Fibroblast of gingiva (primary cell): Measurements from ENCODE around the gene ARHGDIG.

ENCODE experiments used
- DNase-seq: peaks from one replicate; pipeline ENCODE4 v3.0.0-alpha.2; 2011; ENCODE audit warnings: low read depth

ARHGDIG gene

GRCh38 chr16:281660-282255 is 1.4 kb downstream of the ARHGDIG start:
- DNase-seq, result no peak

GRCh38 chr16:282491-282890 is 2.1 kb downstream of the ARHGDIG start:
- no peak for DNase-seq

GRCh38 chr16:283033-283805 is 2.8 kb downstream of the ARHGDIG start, which contains the start of gene PDIA2:
TSS of gene PDIA2 (plus strand) at chr16:283164. CDS start at chr16:283170, 6 bp downstream.
- DNase-seq, result no peak

- DNase-seq, result no peak
Observed at GRCh38 chr16:284204-285120, 4.1 kb downstream of the ARHGDIG start.

- DNase-seq, result no peak
Observed at GRCh38 chr16:285146-286055, 5.0 kb downstream of the ARHGDIG start.

- no peak for DNase-seq
Observed at GRCh38 chr16:286491-287297, 6.3 kb downstream of the ARHGDIG start.

GRCh38 chr16:287298-287811 is 7.0 kb downstream of the ARHGDIG start:
- DNase-seq, result no peak

GRCh38 chr16:287981-288920 is 7.9 kb downstream of the ARHGDIG start:
- no peak for DNase-seq

- DNase-seq, result no peak
Observed at GRCh38 chr16:289395-289997, 9.1 kb downstream of the ARHGDIG start.

GRCh38 chr16:290015-290680 is 9.8 kb downstream of the ARHGDIG start:
- DNase-seq, result no peak

GRCh38 chr16:290681-291405 is 10.5 kb downstream of the ARHGDIG start:
- DNase-seq, result no peak

GRCh38 chr16:291539-291938 is 11.1 kb downstream of the ARHGDIG start:
- DNase-seq, result no peak

- no peak for DNase-seq
Observed at GRCh38 chr16:293043-293775, 12.8 kb downstream of the ARHGDIG start.

GRCh38 chr16:296276-296675 is 15.9 kb downstream of the ARHGDIG start:
- no peak for DNase-seq

- DNase-seq, result no peak
Observed at GRCh38 chr16:296806-297510, 16.6 kb downstream of the ARHGDIG start.

GRCh38 chr16:297832-298231 is 17.4 kb downstream of the ARHGDIG start:
- no peak for DNase-seq
